T-helper 2 cell treated with Interferon-gamma antibody and Interleukin-4, amounts not matched to agents 100 ng/mL and 5 ng/mL, for 36 hours (primary cell): ENCODE data around the gene ORMDL2. TPM values are rescaled to one million over a fixed set of nuclear protein-coding genes. Genes with fewer than 3 reads are reported as not detected.

Source experiments
- intact Hi-C: fragments of 100-400 bp; cut with micrococcal nuclease; formaldehyde crosslinking; loops from one replicate; pipeline ENCODE4 v1.15.1; 2023
- total RNA-seq: library from RNA; stranded (reverse); gene quantifications from 2 replicates; pipeline ENCODE4 v1.2.3, GENCODE V29; 2022

Gene ORMDL2, protein sequence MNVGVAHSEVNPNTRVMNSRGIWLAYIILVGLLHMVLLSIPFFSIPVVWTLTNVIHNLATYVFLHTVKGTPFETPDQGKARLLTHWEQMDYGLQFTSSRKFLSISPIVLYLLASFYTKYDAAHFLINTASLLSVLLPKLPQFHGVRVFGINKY
- total RNA-seq: 68.2 and 71.0 TPM in 2 replicates

DNA sequence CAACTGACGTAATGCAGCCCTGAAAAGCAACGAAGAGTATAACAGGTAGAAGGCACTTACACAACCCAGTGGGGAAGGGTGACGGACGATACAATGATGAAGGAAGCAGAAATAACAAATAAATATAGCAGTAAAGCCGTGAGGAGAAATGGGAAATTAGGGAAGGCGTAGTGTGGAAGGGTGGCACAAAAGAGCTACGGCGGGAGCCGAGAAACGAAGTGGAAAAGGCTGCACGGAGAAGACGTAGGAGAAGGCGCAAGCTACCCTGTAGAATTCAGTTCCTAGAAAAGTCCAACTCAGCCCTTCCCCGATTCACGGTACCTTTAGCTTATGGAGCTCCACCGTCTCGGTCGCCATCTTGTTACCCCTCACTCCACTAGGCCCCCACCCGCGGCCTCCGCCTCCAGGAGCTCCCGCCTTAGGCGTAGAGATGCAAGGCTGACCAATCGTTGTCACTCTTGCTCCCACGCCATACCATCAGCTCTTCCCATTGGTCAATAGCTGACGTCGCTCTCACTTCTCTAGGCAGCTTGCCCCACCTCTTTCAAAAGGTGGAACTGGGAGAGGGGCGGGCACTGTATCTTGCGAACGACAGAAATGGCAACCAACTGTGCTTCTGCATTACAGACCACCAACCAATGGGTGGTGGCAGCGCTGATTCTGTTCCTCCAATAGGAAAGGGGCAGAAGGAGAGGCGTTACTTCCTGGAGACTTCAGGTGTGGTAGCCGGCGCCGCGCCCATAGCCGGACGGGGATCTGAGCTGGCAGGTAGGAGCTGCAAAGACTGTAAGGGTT lies at the start of gene ORMDL2, which contains the start of gene SARNP:
ORMDL2 (plus strand) TSS at position 697 of the 795 bp plus-strand sequence. CDS start 959 bp downstream, outside the sequence.
SARNP (minus strand) TSS at position 380 of the 795 bp plus-strand sequence; CDS start at position 357, 23 bp downstream.
- intact Hi-C loops: loop anchor here (1.0 to 10.0 kb wide), 10 partner anchors 12 to 817 kb away; partner anchors contain the start of genes BAZ2A, BLOC1S1, CD63 and DNAJC14

DNA sequence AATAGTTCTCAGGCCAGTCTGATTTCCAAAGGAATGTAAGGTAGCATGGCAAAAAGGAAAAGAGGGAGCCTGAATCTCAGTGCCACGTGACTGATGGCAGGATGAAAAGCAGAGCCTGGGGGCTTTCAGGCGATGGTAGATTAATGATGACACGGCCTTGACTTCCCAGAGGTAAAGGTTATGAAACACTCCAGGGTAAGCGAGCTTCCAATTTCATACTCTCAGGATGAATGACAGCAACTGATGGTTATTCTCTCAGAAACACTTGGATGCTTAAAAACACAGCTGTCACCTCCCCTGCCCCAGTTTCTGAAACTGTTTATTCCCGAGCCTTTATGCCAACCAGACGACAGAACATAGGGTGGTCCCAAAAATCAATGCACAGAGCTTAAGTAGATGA lies 46.1 kb upstream of the ORMDL2 start:
- intact Hi-C loops: no loop called here

DNA sequence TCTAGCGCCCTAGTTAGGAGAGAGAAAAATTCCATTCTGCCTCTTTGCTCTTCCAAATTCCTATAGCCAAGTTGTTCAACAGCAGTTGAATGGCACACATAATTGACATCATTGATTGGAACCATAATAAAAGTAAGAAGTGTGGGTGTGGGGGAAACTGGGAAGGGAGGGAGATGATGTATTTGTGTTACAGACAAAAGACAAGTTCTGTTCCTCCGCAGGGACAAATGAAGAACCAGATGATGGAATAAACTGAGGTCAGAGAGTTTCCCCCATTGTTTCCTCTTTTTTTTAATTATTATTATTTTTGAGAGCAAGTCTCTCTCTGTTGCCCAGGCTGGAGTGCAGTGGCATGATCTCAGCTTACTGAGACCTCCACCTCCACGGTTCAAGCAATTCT lies 40.0 kb upstream of the ORMDL2 start:
- intact Hi-C loops: no loop called here

DNA sequence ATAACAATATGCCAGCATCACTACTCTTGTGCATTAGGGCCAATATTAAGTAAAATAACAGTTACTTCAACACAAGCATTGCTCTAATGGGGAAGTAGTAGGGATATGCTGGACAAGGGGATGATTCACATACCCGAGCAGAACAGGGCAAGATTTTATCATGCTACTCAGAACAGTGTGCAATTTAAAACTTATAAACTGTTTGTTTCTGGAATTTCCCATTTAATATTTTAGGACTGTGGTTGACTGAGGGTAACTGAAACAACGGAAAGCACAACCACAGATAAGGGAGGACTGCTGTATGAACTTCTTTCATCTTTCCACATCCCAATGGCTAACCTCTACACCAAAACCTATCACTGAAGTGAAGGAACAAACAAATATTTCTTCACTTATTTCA lies 37.2 kb upstream of the ORMDL2 start:
- intact Hi-C loops: no loop called here

DNA sequence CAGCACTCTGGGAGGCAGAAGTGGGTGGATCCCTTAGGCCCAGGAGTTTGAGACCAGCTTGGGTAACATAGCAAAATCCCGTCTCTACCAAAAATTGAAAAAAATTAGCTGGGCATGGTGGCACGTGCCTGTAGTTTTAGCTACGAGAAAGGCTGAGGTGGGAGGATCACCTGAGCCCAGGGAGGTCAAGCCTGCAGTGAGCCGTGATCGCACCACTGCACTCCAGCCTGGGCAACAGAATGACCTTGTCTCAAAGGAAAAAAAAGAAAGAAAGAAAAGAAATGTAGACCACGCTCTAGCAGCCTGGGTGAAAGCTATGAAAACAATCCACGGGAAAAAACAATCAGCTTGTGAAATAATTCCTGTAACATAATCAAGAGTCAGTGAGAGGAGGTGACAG lies 29.3 kb upstream of the ORMDL2 start:
- intact Hi-C loops: no loop called here

DNA sequence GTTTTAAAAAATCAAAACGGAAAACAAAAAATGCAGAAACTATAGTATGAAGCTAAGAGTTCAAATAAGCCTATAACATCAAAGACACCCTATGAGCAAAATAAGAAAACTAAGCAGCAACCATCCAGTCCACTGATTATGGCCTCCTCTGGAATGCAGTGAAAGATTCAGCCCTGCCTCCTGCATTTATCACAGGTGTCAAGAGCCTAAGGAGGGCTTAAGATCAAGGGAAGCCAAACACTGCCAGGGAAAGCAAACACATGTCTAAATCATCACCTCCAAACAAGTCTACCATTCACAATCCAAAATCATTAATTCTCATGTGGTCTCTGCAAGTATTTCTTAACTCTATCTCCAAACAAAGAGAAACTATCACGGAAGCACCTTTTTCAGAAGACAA lies 28.7 kb upstream of the ORMDL2 start:
- intact Hi-C loops: no loop called here

DNA sequence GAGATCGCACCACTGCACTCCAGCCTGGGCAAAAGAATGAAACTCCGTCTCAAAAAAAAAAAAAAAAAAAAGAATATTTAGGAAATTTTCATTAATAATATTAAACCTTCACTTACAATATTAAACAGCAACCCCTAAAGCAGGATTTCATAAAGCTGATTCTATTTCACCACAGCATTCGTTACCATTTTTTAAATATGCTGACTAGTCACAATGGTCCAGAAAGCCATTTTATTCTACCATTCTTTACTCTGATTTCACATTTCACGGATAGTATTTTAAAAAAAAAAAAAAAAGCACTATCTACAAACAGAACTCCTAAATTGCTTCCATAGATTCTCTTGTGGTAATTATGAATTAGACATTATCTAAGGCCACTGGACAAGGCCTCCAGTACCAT lies 27.9 kb upstream of the ORMDL2 start:
- intact Hi-C loops: no loop called here

DNA sequence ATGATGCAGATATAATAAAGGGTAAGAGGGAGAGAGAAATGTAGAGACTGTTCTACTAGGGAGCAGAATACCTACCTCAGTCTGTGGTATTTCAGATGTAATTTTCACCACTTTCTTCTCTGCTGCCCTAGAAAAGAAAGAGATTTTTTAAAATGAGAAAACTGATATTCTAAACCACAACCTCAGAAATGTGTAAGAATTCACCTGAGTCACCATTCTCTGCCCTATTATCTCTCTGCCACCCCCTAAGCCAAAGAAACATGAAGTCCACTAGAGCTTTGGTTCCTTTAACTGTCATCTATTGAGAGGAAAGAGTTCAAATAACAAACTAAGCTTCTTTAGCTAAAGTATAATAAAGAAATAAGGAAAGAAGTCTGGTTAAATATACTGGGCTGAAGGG lies 21.9 kb upstream of the ORMDL2 start:
- intact Hi-C loops: no loop called here

DNA sequence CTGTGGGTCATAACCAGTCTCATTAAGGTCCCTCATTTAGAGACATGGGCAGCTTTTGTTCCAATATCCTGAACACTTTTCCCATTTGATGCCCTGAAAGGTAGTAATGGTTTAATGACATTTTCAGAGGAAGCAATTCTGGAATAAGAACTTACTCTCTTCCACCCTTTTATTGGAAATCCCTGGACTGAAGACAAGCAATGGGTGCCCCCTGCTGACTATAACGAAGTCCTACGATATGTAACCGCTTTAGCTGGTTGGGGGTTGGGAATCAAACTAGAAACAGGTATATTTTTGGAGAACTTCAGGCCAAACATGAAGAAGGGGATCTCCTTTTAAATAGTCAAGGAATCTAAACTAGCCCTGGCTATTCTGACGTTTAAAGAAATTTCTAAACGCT lies 20.8 kb upstream of the ORMDL2 start:
- intact Hi-C loops: loop anchor here (1.0 kb wide), 1 partner anchor 58 kb away; no protein-coding TSS in a partner anchor

DNA sequence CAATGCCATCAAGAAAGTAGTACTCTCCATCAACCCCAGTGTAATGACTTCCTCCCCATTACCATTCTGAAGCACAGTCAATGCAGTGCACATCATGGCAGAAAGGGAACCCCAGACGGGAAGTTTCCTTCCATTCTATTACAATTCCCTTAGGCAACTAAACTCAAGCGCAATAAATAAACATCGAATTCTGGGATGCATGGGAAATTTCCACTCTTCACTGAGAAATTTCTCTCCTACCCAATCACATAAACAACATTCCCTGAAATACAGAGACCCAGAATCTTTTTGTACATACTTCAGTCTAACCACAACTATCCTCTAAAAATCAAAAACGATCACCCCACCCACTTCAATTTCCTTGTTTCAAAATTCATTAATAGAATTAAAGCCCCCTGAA lies 20.3 kb upstream of the ORMDL2 start:
- intact Hi-C loops: loop anchor here (1.0 kb wide), 1 partner anchor 58 kb away; no protein-coding TSS in a partner anchor

DNA sequence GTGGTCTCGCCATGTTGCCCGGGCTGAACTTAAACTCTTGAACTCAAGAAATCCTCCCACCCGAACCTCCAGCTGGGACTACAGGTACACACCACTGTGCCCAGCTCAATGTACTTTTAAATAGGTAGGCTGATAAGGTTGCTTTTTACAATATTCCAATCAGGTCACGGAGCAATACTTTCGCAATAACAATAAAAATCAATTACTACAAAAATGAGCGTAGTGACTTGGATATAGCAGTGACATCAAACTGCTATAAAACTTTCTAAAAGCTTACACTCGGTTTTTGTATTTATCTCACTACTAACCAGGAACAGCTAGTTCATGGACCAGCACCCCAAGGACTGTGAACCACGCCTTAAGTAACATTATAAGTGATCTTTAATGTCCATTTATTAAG lies 10.9 kb upstream of the ORMDL2 start:
- intact Hi-C loops: no loop called here

DNA sequence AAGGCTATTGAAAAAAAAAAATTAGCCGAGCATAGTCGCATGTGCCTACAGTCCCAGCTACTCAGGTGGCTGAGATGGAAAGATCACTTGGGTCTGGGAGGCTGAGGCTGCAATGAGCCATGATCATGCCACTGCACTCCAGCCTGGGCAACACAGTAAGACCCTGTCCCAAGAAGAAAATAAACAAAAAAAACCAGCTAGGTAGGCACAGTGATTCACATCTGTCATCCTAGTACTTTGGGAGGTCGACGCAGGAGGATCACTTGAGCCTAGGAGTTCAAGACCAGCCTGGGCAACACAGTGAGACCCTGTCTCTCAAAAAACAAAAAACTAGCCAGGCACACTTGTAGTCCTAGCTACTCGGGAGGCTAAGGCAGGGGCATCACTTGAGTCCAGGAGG lies 8.6 kb upstream of the ORMDL2 start:
- intact Hi-C loops: no loop called here

DNA sequence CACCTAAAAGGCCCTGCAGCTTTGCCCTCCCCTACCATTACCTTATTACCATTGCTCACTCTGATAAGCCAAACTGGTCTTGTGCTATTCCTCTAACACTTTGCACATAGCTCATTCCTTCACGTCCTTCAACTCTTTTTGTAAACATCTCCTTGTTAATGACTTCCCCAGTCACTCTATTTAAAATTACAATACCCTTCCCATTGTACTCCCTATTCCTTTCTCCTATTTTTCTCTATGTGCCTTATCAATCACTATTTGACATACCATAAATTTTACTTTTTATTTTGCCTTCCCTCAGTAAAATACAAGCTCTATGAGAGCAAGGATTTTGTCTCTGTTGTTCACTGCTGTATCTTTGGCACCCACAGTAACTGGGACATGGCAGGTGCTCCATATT lies 5.8 kb upstream of the ORMDL2 start:
- intact Hi-C loops: loop anchor here (10.0 kb wide), 1 partner anchor 823 kb away; the partner anchor contains the start of gene BAZ2A

DNA sequence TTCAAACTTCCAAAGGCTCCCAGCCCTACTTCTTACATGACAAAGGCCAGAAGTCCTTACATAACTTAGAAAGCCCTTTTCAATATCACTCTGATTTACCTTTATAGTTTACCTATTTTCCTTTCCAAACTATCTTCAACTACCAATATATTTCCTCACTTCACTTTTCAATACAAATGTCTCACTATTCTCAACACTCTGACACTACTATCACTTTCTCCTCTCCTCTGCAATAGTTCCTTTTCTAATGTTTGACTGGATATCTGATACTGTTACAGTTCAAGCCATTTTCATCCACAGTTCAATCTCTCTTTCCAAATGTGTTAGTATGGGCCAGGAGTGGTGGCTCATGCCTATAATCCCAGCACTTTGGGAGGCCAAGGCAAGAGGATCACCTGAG lies 3.6 kb upstream of the ORMDL2 start:
- intact Hi-C loops: loop anchor here (10.0 kb wide), 1 partner anchor 821 kb away; the partner anchor contains the start of gene BAZ2A

DNA sequence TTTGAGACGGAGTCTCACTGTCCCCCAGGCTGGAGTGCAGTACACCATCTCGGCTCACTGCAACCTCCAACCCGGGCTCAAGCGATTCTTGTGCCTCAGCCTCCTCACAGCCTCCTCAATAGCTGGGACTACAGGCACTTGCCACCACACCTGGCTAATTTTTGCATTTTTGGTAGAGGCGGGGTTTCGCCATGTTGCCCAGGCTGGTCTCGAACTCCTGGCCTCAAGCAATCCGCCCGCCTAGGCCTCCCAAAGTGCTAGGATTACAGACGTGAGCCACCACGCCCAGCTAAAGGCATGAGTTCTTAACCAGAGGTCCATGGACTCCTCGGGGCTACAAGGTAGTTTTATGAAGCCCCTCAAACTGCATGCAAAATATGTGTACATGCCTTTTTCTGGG lies 2.4 kb upstream of the ORMDL2 start:
- intact Hi-C loops: loop anchor here (5.0 to 10.0 kb wide), 2 partner anchors 302 to 819 kb away; partner anchors contain the start of genes BAZ2A, RPL41 and ZC3H10

DNA sequence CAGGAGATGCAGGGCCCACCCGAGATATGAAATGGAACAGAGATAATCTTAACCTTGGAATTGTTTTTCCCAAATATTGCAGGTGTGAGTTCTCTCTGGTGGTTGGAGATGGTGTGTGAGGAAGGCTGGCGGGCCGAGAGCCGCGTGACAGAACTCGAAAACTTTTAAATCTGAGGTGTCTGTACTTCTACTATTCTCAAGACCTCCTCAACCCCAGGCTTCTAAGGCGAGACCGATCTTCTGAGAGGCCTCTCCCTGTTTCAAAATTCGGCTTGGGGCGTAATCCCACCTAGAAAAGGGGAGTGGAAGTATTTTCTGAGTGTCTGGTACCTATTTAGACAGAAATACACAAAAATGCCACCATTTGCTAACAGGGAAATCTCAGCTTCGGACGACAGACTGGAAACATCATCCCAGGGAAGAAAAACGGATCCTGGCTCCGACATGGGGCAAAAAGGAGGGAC lies 928 bp upstream of the ORMDL2 start:
- intact Hi-C loops: loop anchor here (1.0 to 10.0 kb wide), 9 partner anchors 12 to 818 kb away; partner anchors contain the start of genes BAZ2A, BLOC1S1, CD63 and DNAJC14

DNA sequence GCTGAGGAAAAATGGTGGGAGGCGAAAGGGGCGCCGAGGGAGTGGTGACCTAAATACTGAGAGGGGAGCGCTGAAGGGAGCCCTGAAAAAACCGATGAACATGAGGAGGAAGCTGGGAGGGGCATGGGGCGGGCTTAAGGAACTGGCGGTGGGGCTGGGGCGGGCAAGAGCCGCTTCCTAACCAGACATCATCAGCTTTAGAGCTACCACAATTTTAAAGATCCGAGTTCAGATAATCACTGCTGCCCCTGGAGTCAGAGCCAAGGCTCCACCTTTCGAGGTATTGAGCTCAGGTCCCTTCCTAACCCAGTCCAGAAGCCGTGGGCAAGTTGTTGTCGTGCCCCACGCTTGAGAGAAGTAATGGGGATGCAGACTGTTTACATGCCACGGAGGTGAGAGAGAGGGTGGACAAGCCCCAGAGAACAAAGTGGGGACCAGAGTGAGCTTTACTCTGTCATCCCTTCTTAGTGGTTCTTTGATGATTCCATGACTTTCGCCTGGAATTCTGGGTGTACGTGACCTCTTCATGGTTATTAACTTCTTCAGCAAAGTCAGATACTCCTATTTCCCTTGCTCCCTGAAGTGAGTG lies 393 bp downstream of the ORMDL2 start:
- intact Hi-C loops: loop anchor here (1.0 to 10.0 kb wide), 3 partner anchors 155 to 817 kb away; partner anchors contain the start of genes BAZ2A, RPL41 and ZC3H10

DNA sequence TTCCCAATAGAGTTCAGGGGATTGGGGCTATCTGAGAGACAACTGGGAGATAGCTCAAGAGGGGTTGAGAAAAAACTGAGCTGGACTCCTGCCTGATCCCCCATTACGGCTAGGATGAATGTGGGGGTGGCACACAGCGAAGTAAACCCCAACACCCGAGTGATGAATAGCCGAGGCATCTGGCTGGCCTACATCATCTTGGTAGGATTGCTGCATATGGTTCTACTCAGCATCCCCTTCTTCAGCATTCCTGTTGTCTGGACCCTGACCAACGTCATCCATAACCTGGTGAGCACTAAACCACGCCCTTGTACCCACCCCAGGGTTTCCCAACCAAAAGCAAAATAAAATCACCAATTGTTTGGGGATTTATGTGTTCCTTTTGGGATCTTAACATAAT lies 1.0 kb downstream of the ORMDL2 start:
- intact Hi-C loops: loop anchor here (1.0 to 10.0 kb wide), 3 partner anchors 154 to 816 kb away; partner anchors contain the start of genes BAZ2A, RPL41 and ZC3H10

DNA sequence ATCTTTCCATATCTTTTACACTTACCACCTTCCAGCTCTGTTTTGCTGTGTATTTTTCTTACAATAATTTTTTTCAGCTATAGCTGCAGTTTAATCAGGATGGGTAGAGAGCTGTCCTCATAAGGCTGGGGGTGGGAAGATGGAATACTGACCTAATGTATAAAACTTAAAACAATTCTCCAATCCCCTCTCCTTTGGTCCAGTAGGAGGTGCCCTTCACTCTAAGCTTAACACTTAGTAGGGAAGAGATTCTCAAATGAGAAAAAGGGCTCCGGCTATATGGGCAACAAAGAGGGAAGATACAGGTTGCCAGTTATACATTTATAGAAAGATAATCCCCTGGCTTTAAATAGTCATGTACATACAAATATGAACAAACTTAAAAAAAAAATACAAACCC lies 2.8 kb downstream of the ORMDL2 start:
- intact Hi-C loops: no loop called here

DNA sequence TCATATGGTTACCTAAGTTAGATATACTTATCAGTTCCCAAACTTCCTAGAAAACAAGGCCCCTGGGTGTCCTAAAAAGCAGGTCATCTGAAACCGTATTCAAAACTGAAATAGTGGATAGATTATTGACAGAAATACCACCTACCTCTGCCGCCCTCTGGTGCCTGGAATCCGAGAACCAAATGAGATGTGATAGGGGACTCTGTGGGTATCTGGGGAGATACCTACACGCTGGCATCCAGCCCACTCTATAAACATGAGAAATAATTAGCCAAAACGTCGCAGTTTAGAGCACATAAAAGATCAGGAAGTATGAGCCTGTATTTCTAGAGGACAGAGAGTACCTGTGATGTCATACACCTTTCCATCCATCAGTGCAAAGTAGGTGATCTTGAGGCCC lies 4.4 kb downstream of the ORMDL2 start:
- intact Hi-C loops: no loop called here

DNA sequence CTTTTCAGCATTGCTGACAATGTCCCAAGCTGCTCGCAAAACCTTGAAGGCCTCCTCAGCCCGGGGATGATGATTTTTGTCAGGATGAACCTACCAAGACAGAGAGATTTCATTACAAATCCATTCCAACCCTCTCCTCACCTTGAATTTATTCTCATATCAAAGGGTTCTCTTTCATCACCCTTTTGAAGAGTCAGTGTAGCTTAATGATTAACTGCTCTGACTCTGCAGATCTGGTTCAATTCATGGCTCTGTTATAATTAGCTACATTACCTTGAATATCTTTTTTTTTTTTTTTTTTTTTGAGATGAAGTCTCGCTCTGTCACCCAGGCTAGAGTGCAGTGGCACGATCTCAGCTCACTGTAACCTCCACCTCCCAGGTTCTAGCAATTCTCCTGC lies 5.6 kb downstream of the ORMDL2 start:
- intact Hi-C loops: no loop called here

DNA sequence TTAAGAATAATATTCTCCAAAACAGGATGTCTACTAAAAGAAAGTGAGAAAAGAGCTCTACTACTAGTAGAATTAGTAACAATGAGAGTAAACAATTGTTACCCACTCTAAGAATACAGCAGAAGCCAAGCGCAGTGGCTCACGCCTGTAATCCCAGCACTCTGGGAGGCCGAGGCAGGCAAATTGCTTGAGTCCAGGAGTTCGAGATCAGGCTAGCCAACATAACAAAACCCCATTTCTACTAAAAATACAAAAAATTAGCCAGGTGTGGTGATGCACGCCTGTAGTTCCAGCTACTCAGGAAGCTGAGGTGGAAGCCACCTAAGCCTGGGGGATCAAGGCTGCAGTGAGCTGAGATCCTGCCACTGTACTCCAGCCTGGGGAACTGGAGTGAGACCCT lies 6.9 kb downstream of the ORMDL2 start:
- intact Hi-C loops: no loop called here
